NCI-H187 (cell line): ENCODE measurements around the gene TSPAN18.
"Not testable (repeated sequence)": the region's sequence is repeated elsewhere in the genome, so short reads cannot be mapped to it uniquely, and the experiment has no call there.

Experiments
- DNase-seq, 2 experiments: peaks; one replicate each; lab custom pipeline; 2025; lab: John Stamatoyannopoulos, UW

Gene TSPAN18

DNA sequence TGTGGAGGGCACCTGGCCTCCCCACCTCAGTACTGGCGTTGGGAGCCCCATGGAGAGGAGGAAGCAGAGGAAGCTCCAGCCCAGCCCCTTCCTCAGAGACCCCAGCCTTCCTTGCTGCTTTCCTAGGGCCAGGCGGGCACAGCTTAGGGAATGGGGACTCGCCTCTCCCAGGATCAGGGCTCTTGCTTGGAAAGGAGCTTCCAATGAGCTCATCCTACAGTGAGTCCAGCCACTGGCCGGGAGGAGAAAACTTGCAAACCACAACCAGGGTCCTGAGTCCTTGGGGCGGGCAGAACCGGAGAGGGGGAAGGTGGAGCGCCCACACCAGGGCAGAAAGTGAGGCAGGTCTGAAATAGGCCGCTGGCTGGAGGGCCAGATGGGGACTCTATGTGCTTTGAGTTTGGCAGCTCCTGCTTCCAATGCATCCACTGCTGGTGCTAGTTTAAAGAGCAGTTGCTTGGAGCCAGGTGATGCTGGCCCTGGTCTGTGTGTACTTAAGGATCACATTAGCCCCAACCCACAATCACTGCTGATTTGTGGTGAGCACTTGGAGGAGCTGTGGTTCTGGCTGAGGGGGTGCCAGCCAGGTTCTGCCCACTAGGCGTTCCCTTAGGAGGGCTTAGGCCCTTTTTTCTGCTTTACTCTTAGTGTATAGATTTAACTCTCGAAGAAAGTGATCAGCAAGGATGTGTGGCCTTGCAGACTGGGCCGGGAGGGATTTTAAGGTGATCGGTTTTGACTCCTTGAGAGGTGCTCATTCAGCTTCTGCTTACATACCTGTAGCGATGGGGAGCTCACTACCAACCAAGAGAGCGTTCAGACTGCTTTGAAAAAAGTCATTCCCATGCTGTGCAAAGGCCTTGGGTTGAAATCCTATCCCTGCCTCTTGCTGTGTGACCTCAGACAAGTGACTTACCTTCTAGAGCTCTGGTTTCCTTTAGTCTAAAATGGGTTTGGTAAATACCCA is 142.0 kb downstream of the TSPAN18 start:
- no peak for DNase-seq

DNA sequence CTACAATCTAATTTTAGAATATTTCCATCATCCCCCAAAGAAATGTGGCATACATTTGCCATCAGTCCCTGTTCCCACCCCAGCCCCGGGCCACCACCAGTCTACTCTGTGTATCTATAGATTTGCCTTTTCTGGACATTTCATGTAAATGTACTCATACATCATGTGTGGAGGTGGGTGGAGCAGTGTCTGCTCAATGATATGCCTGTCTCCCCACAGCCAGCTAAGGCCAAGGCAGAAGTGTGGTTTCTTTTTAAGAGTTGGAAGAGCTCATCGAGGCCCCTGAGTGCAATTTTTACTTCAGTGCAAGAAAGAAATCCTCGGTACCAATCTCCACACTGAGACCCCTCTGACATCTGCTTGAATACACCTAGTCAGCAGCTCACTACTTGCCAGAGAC is 143.4 kb downstream of the TSPAN18 start:
- DNase-seq = no peak

DNA sequence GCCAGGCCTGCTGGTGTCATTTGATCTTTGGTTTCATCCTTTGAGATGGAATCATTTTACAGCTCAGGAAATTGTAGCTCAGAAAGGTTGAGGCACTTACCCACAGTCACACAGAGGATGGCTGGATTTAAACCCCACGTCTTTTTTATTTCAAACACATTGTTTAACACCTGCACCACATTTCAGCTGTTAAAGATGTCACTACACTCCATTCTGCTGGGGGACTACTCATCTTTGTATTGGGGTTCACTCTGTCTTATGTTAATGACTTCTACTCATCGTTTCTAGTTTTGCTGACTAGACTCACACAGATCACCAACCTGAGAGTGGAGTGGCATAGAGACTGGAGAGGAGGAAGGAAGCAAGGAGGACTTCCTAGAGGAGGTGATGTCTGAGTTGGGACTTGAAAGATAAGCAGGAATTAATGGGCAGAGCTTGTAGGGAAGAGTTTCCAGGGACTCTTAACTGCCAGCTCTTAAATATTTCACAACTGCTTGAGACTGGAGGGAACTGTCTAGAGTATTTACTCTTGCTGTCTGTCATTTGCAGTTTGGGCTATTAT is 143.9 kb downstream of the TSPAN18 start:
- DNase-seq = no peak

DNA sequence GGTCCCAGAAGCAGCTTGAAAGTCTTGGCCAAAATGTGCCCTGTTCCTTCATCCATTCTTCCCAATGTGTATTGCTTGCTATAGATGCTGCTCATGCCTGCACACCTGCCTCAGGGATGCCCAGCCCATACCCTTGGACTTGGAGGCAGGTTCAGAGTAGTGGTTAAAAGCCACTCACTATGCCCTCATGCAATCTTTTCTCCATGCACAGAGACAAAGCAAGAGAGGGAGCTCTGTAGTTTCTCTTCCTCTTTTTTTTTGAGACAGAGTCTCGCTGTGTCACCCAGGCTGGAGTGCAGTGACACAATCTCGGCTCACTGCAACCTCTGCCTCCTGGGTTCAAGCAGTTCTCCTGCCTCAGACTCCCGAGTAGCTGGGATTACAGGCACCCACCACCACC is 144.9 kb downstream of the TSPAN18 start:
- not testable (repeated sequence) for DNase-seq

DNA sequence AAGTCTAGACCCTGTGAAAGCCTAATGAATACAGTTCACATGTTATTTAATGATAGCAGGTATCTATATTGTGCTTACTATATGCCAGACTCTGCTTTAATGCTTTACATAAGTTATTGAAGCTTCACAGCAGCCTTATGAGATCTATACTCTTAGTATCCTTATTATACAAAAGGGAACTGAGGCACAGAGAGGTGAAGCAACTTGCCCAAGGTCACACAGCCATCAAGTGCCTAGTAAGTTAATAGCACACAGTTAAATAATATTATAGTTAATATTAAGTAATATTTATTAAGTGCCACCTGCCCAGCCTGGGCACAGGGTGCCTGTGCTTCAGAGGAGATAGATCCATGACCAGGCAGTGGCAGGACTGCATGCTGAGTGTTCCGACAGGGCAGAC is 145.8 kb downstream of the TSPAN18 start:
- no peak for DNase-seq

DNA sequence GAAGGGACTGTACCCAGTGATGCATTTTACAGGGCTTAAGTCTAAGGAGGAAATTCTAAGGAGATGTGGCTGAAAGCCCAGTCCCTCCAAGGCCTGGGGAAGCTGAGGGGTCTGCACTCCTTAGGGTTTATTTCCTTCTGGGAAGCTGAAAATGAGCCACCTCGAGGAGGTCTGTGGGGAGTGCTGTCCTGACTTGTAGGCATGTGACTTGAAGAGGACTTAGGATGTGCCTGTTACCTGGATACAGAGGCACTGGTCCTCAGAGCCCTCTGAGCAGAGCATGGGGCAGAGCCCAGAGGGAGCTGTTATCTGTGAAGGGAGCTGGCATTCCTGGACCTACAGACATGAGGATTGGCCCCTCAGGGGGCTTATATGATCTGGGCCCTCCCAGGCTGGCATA is 146.8 kb downstream of the TSPAN18 start:
- DNase-seq = no peak

DNA sequence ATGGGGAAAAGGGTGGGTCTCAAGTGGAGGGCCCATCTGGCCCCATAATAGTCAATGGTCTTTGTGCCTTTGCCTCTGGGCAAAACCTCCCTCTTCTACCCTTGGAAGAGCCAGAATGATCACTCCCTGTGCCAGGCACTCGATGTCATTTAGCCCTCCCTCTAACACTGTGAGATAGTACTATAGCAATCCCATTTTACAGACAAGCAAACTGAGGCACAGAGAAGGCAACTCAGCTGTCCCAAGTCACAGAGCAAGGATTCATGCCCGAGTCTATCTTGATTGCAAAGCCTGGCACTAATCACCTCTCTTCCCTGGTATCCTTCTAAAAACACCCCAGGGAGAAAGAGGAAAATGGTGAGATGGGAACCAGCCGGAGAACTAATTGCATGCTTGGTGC is 147.5 kb downstream of the TSPAN18 start:
- DNase-seq = no peak

DNA sequence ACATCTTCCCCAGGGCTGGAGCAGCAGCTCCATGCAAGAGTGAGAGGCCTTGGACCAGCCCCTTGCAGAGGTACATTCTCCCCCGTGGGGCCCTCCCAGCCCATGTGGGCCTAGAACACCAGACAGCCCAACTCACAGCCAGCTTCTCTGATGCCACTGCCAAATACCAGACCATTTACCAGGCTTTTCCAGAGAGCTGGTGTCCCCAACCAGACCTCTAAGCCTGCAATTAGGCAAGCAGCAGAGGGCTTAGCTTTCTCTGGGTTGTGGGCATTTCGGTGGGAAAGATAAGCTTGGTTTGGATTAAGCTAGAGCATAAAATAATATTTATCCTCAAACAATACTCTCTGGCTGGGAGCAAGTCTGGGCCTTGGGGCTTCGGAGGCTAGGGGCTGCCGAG is 148.3 kb downstream of the TSPAN18 start:
- DNase-seq = no peak

DNA sequence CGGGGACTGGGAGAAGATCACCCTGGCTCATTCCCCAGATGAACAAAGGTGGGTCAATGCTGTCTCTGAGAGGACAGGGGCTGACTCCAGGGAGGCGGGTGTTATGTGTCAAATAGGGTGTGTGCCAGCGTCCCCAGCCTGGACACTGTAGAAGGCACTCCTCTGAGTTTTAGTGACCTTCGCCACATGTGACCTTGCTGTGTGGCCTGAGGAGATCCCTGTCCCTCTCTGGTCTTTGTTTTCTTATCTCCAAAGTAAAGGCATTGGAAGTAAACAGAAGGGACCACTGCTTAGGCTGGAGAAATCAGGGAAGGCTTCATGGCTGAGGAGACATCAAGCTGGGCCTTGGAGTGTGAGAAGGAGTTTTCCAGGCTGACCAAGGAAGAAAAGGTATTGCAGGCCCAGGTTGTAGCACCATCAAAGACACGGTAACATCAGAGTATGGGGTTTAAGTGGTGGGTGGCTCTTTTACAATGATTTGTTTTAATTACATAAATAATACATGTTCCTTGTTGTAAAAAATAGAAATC is 149.5 kb downstream of the TSPAN18 start:
- no peak for DNase-seq

DNA sequence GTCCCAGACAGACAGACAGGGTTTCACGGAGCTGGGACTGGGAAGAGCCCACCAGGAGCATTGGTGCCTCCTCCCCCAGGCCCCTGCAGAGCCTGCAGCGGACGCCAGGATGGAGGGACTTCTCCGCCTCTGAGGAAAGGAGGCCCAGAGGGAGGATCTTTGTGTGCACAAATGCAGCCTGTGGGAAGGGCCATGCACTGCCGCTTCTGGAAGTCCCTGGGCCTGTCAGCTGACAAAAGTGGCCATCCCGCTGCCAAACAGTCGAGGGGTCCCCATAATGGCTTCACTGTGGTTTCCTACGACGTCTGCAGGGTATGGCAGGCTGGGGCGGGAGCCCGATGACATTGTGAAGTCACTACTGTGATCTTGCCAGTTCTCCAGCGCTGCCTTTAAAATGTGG is 150.1 kb downstream of the TSPAN18 start:
- DNase-seq = no peak

DNA sequence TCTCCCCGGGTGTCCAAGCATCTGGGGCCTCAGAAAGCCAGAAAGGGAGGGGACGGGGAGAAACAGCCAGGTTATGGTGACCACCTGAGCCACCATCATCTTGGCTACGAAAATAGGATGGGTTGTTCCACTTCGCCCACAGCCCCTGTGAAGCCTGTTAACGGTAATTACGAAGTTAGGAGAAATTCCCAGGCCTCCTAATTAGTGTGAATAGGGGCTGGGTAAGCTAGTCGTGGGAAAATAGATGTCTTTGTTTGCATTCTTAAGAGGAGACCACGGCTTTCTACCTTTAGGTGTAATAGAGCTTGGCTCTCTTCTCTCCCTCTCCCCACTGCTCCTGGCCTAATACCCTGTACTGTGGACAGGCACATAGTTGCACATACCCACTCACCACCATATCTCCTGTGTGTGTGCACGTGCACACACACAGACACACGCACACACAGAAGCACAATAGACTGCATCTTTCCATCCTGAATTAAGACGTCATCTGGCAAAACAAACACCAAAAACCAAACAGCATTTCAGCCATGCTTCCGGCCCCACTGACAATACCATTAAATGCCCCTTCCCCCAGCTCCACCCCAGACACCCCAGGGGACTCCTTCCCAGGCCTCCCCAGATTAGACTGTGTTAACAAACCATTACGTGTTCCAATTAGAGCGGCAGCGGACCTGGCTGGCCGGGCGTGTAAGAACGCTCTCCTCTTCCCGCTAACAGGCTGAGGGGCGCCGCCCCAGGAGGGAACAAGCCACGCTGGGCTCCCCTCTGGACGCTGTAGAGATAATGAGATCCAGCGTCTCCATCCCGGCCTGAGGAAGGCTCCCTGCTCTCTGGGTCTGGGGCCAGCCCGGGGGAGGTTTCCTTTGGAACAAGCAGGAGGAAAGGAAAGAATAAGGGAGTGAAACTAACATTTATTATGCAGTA is 151.1 kb downstream of the TSPAN18 start:
- no peak for DNase-seq

DNA sequence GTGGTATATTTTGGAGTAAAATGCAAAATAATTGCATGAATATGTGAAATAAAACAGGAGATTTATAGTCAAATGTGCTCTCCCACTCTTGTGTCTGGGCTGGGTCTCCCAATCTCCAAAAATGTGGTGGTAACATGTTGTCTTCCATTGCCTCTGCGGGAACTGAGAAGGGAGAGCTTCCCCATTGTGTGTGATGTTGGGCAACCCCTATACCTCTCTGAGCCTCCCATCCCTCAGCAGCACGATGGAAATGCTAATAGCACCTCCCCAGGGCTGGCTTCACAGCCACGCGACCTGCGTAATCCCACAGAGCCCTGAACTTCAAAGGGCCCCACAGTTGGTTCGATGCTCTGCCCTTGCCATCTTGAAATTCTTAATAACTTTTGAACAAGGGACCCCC is 151.9 kb downstream of the TSPAN18 start:
- no peak for DNase-seq

DNA sequence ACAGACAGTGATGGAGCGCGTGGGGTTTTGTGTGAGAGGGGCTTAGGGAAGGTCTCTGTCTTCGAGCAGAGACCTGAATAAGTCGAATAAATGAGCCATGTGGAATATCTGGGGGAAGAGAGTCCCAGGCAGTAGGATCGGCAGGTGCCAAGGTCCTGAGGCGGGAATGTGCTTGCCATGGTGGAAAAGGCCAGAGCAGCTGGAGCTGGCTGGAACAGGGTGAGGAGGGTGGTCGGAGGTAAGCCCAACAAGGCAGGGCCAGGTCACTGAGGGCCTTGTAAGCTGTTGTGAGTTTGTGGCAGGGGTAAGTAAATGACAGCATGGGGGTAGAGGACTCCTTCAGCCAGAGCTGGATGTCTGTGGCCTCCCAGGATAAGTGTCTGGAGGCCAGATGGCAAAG is 152.7 kb downstream of the TSPAN18 start:
- no peak for DNase-seq

DNA sequence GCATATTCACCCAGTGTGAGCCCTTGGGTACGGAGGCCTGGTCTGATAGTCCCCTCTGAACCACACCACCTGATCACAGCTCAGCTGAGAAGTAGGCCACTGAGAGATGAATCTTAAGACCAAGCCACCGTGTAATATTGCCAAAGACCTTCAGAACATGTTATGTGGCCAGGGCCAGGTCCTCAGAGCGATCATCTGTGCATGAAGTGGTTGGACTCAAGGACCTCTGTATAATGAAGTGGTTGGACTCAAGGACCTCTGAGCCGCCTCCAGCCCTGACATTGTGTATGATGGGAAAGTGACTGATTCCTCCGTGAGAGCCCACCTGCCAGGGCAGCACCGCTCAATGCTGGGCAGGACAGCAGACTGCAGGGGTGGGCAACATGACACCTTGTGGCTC is 153.7 kb downstream of the TSPAN18 start:
- peak; percentile 9 to 38 for DNase-seq

DNA sequence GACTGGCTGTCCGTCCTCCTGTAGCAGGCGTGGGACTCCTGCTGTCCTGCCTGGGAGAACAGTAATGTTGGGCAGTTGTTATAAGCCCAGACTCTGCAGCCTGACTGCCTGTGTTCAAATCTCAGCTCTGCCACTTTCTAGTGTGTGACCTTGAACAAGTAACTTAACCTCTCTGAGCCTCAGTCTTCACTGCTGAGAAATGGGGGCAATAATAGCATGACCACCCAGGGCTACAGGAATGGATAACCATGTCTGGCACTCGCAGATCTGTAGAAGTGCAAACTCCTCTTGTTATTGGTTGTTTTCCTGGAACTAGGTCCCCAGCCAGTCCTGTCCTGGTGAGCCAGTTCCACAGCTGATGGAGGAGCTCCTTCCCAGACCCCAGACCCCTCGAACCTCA is 154.2 kb downstream of the TSPAN18 start:
- no peak for DNase-seq

DNA sequence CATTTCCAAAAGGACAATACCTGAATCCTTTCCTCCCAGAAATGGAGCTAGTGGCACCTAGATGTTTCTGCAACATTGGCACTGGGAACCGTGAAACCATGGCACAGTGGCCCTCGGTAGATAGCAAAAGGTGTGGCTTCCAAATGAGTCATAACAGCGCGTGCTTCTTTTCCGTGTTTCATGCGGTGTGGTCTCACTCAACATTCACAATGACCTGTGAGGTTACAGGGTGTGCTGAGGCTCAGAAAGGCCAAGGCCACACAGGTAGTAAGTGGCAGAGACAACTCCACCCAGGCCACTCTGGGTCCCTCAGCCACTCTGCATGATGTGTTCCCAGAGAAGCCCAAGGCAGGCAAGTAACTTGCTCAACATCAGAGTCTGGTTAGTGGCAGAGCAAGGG is 156.5 kb downstream of the TSPAN18 start:
- DNase-seq = no peak

DNA sequence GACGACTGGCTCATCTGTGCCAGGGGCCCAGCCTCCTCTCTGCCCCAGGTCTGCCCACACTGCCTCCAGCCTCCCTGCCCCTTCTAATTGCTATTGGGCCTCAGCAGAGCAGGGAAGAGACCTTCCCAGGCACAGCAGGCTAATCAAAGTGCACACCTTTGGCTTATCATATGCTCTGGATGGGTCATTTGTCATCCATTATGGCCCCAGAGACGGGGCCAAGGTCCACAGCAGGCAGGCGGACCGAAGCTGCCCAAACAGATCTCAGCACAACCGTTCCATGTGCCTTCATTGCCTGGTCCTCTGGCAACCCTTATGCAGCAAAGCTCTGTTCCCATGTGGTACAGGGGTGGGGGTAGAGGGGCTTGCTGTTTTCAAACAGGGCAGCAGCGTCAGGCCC is 157.3 kb downstream of the TSPAN18 start:
- DNase-seq = no peak

DNA sequence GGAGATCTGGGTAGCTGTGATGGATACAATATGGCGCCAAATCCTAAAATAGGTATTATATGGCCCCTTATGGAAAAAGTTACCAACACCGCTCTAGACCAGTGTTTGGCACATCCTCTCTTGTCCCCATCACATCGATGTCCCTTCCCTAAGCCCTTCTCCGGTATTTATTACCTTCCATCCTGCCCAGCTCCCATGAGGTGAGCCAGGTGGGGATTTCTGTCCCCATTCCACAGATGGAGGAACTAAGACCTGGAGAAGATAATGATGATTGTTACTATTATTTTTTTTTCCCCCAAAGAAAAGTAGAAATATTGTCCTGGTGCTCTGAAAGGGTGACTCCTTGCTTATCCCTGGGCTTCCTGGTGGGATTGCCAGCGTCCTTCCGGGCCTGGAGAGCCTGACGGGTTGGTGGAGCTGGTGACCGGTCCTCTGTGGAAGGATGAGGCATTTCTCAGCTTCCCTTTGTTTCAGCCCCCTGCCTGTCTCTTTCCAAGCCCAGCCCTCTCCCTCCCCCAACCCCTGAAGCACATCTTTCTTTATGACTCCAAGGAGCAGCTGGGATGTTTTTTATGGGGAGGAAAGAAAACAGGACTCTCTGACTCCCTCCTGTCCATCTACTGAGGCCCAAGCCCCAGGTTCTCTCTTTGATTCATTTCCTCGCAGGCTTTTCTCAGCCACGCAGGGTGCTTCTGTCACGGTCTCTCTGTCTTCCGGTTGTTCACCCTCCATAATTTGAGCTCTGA is 158.5 kb downstream of the TSPAN18 start:
- no peak for DNase-seq

DNA sequence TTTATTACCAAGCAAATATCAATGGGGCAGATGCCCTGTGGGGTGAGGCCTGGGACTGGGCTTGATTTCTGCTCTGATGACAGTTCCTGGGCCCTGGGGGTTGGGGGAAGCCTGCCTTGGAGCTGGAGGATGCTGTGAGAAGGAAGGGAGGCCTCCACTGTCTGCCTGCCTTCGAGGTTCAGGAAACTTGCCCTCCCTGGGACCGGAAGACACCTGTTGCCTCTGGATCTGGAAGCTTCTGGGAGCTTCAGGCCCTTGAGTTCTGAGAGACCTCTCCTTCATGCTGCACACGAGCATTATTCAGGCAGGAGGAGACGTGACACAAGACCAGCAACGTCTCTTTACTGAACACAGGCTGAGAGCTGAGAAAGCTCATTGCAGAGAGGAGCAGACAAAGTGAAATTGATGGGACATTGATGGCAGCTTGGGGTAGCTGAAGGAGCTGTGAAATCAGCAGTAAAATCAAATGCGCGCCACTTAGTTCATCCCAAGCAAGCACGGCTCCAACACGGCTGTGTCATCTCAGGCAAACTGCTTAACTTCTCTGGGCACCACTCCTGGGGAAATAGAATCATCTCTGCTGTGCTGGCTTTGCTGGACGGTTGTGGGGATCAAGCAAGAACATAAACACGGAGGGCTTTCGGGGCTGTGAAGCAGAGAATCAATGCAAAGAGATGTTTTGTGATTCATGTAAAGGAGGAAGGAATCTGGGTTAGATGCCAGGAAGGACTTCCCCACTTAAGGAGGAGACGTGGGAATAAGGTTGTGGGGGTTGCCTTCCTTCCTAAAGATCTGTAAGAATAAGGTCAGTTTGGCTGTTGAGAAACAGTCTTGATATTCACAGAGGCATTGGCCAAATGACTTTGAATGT is 159.4 kb downstream of the TSPAN18 start:
- DNase-seq = no peak

DNA sequence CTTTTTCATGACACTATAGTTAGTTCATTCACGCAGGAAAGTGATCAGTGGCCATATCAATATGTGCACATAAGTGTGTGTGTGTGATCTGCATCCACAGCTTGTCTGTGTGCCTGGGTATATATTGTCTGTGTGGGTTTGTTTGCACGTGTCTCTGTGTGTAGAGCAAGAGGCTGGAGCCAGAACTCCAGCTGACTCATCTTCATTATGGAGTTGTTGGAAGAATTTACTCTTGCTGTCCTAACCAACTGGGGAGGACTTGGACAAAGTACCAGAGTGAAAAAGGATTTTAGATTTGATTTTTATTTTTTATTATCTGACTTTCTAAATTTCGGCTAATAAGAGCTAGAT is 160.0 kb downstream of the TSPAN18 start:
- DNase-seq = no peak

DNA sequence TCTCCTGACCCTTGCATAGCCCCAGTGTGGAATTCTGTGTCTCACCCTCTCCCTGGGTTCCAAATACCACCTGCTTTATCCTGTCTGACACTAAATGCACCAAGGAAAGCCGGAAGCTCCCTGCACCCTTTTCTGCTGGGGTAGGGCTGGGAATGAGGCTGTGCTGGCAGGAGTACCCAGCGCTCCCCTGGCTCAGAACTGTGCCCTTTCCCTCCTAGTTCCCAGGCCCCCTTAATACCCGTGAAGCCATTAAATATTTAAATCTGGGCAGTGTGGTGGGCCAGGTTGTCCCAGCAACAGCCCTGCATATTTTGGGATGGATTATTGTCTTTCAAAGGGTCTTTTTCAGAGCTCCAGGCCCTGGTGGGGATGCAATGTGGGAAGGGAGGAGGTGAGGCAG is 160.9 kb downstream of the TSPAN18 start:
- no peak for DNase-seq
